A673 (cell line): ENCODE results near the gene SOST.

Source experiments
- CTCF ChIP-seq: fragments of 300-800, 200-600 bp; sonication (generic); conservative IDR thresholded peaks from 2 replicates; pipeline ENCODE4 v1.5.1; 2017; ENCODE audit warnings: low read depth, mild to moderate bottlenecking, antibody characterized with exemption, low read length, moderate library complexity, mixed read lengths
- EZH2 ChIP-seq: fragments of 200-600 bp; sonication (generic); IDR thresholded peaks from 2 replicates; pipeline ENCODE4 v1.6.1; 2017; ENCODE audit warnings: borderline replicate concordance, low read depth, mild to moderate bottlenecking, mixed read lengths, antibody characterized with exemption, low read length; ENCODE audit not compliant: poor library complexity, severe bottlenecking

GRCh38 chr17:43803758-43804157, 45.2 kb upstream of the SOST start:
- no peak for TF ChIP-seq CTCF
- TF ChIP-seq EZH2 = no peak
